Activated CD4-positive, alpha-beta T cell treated with anti-CD3 and anti-CD28 coated beads for 1 hour (primary cell): ENCODE data around the gene HBZ.
"Not testable (repeated sequence)": the region's sequence is repeated elsewhere in the genome, so short reads cannot be mapped to it uniquely, and the experiment has no call there.

Experiments used
- DNase-seq: peaks from one replicate; pipeline ENCODE4 v3.0.0-alpha.2; 2020

Gene HBZ

DNA sequence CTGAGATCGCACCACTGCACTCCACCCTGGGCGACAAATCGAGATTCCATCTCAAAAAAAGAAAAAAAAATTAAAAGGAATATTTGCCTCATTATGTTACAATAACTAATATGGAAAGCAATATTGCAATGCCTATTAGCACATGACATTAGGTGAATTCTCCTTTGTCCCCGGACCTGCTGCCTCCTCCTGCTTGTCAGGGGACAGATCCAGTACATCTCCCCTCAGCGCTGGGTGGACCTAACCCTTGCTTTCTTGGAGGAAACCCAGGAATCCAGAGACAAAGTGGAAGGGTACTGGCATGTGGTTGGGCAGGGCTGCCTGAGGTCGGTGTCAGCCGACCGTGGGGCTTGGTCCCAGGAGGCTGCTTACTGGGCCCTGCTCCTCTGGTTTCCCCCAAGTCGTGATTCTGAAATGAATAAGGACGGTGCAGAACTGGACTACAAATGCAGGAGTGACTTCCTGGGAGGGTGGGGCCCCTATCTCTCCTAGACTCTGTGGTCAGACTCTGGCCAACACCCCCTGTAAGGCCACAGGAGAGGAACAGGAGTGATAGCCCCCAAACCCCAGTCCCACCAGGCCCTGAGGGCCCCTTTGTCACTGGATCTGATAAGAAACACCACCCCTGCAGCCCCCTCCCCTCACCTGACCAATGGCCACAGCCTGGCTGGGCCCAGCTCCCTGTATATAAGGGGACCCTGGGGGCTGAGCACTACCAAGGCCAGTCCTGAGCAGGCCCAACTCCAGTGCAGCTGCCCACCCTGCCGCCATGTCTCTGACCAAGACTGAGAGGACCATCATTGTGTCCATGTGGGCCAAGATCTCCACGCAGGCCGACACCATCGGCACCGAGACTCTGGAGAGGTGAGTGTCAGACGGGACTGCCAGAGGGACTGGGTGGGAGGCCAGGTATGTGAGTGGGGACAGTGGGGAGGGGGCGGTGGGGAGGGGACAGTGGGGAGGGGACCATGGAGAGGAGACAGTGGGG, at the start of gene HBZ:
Gene HBZ, plus strand, starts transcription at position 504 of the 988 bp plus-strand sequence. Its CDS starts 266 bp downstream, at position 770.
- DNase-seq, result no peak

DNA sequence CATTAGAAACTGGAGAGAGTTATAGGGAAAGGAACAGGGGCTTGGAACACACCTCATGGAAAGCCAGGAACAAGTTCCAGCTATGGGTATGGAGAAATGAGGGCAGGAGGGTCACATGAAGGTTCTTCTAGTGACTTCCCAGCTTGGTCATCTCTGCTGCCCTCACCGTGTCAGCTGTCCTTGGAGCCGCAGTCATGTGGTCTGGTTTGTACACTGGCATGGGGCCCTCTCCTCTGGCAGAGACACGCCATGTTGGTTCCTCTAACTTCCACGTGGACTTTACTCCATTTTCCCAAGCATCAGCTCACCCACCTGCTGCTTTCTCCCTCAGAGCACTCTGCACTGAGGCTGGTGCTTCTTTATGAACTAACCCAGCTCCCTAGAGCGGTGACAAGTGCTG, 48.1 kb upstream of the HBZ start:
- DNase-seq, result no peak

DNA sequence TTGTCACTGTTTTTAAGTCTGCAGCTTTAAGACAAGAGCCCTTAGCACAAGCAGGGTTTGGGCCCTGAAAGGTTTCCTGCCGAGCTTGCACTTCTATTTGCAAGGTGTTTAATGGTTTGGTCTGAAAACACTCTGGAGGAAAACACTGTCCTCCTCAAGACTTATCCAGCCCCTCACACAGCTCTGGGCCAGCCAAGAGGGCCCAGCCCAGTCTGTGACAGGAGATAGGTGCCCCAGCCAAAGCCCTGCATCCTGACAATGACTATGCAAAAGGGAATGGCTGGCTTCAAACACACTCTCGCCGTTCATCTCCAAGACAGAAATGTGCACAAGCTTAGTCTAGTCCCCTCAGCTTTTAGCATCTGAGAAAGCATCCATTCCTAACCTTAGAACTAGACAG, 47.5 kb upstream of the HBZ start:
- DNase-seq, result no peak

DNA sequence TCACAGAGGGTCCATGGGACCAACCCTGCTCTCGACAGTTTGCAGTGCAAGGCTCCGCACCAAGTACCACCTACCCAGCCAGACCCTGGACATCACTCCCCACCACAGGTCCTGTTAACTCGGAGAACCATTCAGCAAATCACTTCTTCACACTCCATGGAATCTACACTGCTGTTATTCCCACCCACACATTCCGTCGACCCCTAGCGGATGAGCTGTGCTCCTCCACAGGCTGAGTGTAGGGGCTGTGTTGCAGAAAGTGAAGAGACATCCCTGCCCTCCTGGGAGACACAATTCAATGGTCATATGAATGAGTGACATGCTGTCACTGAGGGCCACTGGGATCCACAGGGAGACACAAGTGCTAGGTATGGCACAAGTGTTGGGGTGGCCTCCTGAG, 46.9 kb upstream of the HBZ start:
- DNase-seq, result no peak

DNA sequence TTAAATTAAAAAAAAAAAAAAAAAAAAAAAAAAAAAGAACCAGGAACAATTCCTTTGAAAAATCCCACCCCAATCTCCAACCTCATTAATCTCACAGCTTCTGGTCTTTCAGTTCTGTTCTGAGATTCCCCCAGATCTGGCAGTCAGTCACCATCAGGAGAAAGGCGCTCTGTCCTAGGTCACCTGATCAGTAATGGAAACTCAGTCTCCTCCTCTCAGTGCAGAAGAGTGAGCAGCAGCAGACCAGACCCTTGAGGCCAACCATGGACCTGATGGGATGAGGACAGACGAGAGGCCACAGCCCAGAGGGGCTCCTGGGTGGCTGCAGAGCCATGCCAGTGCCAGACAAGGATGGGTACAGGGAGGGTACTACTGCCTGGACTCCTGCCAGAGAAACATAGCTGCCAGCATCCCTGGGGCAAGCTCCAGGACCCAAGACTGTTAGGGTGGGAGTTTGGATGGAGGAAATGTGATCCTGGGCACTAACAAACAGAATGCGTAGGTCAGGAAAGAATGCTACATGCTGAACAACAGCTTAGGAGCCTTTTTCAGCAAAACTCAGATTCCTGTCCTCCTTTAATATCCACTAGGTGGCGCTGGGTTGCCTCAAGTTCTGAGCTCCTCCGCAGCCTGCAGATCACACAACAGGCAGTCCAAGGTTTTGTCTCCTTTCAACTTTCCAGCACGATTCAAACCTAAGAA, 45.7 kb upstream of the HBZ start:
- peak; percentile 25 for DNase-seq

DNA sequence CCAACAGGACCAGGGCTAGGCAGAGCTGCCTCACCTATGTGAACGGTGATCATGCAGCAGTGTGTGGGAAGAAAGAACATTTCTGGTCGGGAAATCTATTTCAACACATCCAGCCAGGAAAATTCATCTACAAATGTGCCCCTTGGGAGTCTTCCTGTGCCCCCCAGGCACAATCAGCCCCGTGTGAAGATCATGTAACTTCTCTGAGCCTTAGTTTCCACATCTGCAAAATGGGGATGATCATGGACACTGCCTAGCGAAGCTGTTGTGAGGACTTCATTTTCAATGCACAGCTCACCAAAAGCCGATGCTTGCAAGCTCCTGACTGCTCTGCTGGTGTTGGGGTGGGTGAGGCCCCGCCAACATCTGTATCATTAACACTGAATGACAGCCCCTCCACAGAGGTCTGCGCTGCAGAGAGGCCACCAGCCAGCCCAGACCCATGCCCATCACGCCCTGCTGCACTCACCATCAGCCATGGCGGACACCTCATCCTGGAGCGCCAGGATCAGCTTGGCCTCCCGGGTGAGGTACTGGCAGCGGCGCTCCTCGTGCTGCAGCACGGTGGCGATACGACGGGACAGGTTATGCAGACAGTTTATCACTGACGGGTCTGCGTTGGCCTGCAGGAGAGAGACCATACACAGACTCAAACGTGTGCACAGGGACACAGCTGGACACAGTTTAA, 40.1 kb upstream of the HBZ start:
- no peak for DNase-seq

DNA sequence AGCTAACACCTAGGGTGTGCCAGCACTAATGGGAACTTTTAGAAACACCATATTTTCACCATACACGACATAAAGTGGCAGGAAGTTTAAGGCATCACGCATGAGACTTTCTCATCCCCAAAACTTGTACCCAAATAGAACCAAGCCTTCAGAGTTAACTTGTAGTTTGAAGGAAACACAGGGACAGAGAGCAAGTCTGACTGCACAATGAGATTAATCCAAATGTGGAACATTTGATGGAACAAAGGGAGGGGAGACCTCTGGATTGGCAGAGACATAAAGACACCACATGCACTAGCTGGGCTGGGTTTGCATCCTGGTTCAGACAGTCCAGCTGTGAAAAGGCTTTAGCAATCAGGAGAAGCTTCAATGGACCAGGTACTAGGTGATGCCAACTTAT, 38.1 kb upstream of the HBZ start:
- DNase-seq, result no peak

DNA sequence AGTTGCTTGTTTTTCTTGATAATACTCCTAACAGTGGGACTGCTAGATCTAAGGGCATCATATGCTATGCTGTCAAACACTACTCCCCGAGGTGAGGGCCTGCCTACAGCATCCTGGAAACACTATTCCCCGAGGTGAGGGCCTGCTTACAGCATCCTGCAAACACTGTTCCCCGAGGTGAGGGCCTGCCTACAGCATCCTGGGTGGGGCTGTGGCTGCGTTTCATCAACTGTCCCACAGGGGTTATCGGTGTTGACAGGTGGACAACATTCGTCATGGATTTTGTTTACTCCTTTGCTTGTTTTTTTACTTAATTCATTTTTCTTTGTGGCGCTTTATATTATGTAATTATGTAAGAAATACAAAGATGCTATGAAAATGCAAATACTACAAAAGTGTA, 36.4 kb upstream of the HBZ start:
- no peak for DNase-seq

DNA sequence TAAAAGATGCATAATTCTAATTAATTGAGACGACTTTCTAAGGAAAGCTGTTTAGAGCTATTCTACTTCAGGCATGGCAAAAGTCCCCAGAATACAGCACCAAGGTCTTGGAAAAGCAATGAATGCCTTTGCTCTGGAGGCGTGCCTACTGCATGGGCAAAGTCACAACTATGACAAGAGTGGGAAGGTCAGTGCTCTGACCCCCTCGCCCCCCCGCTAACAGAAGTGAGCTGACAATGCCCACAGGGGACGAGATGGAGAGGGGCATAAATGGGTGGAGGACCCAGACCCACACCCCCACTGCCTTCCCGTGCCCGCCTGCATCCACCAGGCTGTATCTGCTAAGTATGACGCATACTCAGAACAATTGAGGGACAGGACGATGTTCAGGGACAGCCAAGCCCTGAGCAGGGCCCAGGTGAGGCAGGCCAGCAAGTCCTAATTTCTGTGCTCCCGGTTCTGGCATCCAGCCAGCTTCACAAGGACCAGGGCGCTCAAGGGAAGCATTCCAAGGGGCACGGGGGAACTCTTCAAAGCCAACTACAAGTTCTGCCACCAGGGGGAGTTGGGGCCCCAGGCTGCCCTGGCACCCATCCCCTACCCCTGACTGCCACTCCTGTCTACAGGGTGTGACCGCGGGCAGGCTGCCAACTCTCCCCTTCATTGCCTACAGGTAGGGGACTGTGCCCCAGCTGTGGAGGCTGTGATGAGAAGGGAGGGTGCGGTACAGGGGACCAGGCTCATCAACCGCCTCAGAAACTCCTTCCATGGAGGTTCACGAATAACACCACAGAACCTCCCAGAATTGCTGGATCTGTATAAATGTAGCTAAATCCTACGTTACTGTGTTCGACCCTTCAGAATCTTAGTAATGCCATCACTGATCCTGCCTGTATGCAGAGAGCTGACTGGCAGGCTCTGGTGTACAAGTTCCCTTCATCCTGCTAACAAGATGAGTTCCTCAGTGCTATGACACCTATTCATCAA, 34.8 kb upstream of the HBZ start:
- DNase-seq, result peak; percentile 58

DNA sequence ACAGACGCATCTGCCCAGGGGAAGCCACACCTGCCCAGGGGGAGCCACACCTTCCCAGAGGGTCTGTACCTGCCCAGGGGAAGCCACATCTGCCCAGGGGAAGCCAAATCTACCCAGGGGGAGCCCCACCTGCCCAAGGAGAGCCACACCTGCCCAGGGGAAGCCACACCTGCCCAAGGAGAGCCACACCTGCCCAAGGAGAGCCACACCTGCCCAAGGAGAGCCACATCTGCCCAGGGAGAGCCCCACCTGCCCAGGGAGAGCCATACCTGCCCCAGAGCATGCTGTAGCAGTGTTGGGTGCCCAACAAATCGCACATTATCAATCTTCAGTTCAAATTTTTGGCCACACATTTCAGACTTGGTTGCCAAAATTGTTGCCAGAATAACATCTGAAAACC, 33.6 kb upstream of the HBZ start:
- DNase-seq, result no peak

DNA sequence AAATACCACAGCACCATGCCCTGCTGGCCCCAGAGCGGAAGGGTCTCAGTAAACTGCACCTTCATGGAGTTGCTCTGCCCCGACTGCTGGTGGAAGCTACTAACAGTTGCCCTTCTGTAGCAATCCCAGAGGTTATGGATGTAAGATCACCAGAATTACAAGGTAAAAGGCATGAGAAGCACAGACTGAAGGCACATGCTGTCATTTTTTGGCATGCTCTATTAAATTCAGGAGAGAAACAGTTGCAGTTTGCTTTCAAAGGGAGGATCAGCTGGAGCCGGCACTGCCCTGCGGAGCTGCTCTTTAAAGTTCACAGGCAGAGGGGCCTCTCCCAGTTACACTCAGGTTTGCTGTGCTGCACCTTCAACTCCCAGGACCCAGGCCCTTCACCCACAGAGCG, 33.1 kb upstream of the HBZ start:
- no peak for DNase-seq

DNA sequence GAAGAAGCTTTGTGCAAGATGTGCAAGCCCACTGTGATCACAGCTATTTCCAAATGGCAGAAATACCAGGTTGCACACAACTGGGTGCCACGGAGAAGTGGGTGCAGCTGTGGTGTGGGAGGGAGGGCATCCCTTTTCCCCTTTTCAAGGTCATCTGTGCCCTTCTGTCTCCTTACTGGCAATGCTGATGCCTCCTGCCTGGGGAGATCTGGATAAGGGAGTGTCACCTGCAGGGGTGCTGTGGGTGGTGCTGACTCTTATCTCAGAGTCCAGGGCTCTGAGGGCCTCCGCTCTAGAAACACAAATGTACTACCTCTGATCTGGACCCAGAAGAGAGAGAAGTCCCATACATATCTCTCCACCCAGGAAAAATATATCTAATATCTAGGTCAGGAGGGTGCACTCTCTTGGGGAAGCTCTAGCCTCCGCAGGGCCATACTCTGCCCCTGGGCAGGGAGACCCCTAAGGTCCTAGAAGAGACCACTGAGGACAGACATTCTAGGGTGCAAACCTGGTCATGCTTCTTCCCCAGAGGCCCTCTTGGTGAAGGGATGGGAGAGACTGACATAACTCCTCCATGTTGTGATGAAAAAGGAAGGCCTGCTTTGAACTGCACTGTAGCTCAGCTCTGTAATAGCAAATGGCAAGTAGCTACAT, 32.5 kb upstream of the HBZ start:
- no peak for DNase-seq

DNA sequence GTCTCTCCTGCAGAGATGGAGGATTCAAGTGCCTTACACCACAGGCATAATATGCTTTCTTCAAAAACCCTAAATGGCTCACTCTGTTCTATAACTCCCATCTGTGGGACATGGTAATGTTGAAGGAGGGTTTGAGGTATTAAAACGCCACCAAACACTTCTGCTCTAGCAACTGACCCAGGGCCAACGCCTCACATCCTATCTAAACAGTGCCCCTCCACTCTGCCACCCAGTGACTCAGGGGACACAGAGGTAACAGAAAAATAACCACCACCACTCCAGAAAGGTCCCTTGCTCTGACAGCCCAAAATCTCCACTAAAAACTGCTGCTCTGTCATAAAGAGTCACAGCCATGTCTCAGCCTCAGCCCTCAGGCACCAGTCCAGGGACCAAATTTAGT, 31.7 kb upstream of the HBZ start:
- no peak for DNase-seq

DNA sequence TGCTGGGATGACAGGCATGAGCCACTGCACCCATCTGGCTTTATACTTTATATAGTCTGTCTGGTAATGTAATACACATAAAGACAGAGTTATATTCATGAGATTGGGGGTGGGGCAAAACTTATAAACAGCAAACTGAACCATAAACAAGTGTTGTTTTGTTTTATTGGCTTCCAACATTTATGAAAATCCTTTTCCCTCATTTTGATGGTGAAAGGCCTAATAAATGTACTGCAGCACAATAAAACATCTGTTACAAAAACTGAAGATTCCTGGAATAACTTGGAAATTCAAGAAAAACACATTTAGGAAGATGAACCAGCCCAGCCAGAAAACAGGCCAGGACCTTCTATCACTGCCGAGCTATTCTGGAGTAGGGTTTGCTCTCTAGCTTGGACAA, 30.1 kb upstream of the HBZ start:
- no peak for DNase-seq

DNA sequence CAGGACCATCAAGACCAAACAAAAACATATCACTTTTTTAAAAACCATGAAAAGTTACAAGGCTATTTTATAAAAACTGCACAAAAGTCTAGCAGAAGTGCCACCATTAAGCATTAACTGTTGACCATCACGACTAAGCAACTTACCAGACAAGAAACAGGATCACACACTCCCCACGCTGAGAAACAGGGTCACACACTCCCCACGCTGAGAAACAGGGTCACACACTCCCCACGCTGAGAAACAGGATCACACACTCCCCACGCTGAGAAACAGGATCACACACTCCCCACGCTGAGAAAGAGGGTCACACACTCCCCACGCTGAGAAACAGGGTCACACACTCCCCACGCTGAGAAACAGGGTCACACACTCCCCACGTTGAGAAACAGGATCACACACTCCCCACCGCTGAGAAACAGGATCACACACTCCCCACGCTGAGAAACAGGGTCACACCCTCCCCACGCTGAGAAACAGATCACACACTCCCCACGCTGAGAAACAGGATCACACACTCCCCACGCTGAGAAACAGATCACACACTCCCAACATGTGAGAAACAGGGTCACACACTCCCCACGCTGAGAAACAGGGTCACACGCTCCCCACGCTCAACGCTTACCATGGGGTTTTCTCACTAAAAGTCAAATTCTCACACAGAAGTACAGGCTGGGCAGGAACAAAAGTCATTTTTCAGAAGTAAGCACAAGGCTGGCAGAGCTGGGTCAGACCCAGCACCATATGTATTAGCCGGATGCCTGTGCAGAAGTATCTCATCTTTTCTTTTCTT, 28.7 kb upstream of the HBZ start:
- DNase-seq, result not testable (repeated sequence)

DNA sequence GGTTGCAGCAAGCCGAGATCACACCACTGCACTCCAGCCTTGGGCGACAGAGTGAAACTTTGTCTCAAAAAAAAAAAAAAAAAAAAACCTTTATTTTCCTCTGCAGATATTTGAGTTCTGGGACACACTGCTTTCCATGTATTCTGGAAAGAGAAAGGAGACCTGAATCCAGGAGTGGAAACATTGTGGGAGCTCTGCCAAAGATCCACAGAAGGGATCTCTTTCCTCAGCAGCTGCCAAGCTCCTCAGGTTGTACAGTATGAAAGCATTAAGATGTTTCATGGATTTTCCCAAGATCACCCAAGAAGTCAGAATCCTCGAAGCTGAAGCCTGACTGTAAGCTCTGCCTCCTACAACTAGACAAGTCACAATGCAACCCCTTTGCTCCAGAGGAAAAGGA, 27.4 kb upstream of the HBZ start:
- DNase-seq, result no peak

DNA sequence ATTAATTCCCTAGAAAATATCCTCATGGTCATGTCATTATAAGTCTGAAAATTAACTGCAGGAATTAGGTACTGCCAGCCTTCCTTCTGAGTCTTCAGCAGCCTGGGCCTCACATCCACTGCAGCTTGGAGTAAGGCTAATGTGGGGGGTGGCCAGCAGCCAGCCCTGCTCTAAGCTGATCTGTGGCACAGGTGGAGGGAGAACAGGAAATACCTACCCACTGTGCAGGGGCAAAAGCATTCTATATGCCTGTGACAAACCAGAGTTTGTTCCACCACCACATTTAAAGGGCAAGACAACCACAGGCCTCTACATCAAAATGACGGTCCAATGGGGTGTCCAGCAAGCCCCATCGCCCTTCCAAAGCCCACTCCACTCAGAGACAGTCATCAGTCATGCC, 23.4 kb upstream of the HBZ start:
- DNase-seq, result no peak

DNA sequence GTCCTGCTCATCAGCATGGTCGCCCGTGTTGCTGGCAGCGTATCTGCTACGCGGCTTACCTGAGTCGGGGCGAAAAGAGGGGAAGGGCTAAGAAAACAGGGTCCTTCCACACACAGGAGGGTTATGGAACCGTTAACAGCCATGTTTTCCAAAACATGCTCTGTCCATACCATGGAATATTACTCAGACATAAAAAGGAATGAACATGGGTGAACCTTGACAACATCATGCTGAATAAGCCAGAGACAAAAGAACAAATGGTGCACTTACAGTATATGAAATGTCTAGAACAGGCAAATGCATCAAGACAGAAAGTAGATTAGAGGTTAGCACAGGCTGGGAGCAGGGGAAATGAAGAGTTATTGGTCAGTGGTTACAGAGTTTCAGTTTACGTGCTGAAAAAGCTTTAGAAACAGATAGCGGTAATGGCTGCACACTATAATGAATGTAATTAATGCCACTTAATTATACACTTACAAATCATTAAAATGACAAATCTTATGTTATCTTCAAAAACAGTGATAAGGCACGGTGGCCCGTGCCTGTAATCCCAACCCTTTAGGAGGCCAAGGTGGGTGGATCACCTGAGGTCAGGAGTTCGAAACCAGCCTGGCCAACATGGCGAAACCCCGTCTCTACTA, 21.8 kb upstream of the HBZ start:
- DNase-seq, result no peak

DNA sequence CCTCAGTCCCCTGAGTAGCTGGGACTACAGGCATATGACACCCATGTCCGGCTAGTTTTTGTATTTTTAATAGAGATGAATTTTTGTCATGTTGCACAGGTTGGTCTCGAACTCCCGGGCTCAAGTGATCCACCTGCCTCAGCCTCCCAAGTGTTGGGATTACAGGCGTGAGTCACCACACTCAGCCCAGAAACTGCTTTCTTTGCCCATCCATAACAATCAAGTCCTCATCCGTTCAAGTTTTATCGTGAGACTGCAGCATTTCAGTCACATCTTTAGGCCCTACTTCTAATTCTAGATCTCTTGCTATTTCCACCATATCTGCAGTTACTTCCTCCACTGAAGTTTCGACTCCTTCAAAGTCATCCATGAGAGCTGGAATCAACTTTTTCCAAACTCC, 20.3 kb upstream of the HBZ start:
- DNase-seq, result no peak

DNA sequence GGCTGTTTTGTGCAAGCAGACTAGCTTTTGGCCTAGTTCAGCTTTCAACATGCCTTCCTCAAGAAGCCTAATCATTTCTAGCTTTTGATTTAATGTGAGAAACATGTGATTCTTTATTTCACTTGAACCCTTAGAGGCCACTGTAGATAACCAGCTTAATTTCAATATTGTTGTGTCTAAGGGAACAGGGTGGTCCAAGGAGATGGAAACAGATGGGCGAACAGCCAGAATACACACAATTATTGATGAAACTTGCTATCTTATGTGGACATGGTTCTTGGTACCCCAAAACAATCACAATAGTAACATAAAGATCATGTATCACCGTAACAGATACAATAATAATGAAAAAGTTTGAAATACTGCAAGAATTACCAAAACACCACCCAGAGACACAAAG, 18.7 kb upstream of the HBZ start:
- DNase-seq, result no peak

DNA sequence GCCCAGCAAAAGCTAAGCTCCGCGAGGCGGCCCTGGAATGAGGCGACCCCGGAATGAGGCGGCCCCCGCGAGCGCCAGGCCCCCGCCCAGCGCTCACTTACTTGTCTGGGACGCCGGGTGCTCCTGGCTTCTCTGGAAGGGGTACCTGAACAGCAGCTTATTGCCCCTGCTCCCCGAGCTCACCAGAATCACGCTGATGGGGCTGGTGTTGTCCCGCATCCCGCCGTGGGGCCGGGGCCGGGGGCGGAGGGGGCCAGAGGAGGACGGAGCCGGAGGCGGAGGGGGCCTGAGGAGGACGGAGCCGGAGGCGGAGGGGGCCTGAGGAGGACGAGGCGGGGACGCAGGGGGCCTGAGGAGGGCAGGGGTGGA, 14.4 kb upstream of the HBZ start:
- peak; percentile 12 for DNase-seq
